Ishikawa (cell line): Measurements from ENCODE around the gene DNAH2.

Source experiments
- CEBPB ChIP-seq: IDR thresholded peaks from 2 replicates; pipeline ENCODE4 v1.6.1; 2012
- CREB1 ChIP-seq: IDR thresholded peaks from 2 replicates; pipeline ENCODE4 v1.6.1; 2012; ENCODE audit warnings: low read depth
- EGR1 ChIP-seq: IDR thresholded peaks from 2 replicates; pipeline ENCODE4 v1.6.1; 2012
- EP300 ChIP-seq: IDR thresholded peaks from 2 replicates; pipeline ENCODE4 v1.6.1; 2012; ENCODE audit warnings: borderline replicate concordance
- MAX ChIP-seq: IDR thresholded peaks from 2 replicates; pipeline ENCODE4 v1.6.1; 2012
- REST ChIP-seq: IDR thresholded peaks from 2 replicates; pipeline ENCODE4 v1.6.1; 2012; ENCODE audit warnings: low read depth, mild to moderate bottlenecking
- TAF1 ChIP-seq: IDR thresholded peaks from 2 replicates; pipeline ENCODE4 v1.6.1; 2012; ENCODE audit warnings: low read depth, mild to moderate bottlenecking
- USF1 ChIP-seq: IDR thresholded peaks from 2 replicates; pipeline ENCODE4 v1.6.1; 2012
- YY1 ChIP-seq: IDR thresholded peaks from 2 replicates; pipeline ENCODE4 v1.6.1; 2012; ENCODE audit warnings: low read depth

- TF ChIP-seq YY1, result no peak
- no peak for TF ChIP-seq EGR1
- no peak for TF ChIP-seq CEBPB
- TF ChIP-seq EP300, result no peak
- TF ChIP-seq REST, result no peak
- no peak for TF ChIP-seq USF1
- no peak for TF ChIP-seq CREB1
- no peak for TF ChIP-seq TAF1
- no peak for TF ChIP-seq MAX
Measured at GRCh38 chr17:7715936-7716886, 1.3 kb upstream of the DNAH2 start.
